Stimulated activated CD4-positive, alpha-beta T cell treated with anti-CD3 and anti-CD28 coated beads, TNF-alpha, amount 100 ng/mL, for 48 hours (primary cell): ENCODE data around the gene SP140L.
"Not testable (repeated sequence)": the region's sequence is repeated elsewhere in the genome, so short reads cannot be mapped to it uniquely, and the experiment has no call there.

Source experiments
- DNase-seq, 3 donors: peaks; one replicate each; pipeline ENCODE4 v3.0.0-alpha.2; 2020; ENCODE audit warnings: low read depth in 3 of 3

Gene SP140L

GRCh38 chr2:230418341-230419016 lies 91.5 kb downstream of the SP140L start:
- DNase-seq: no peak

GRCh38 chr2:230419181-230419580 lies 92.2 kb downstream of the SP140L start:
- DNase-seq: no peak

- DNase-seq: no peak
These were observed 95.2 kb downstream of the SP140L start for GRCh38 chr2:230422149-230422548.

- DNase-seq: no peak
These were observed 97.0 kb downstream of the SP140L start for GRCh38 chr2:230423851-230424458.

GRCh38 chr2:230425377-230425776 lies 98.4 kb downstream of the SP140L start:
- no peak for DNase-seq

GRCh38 chr2:230429513-230429912 lies 102.5 kb downstream of the SP140L start:
- DNase-seq: no peak

DNA sequence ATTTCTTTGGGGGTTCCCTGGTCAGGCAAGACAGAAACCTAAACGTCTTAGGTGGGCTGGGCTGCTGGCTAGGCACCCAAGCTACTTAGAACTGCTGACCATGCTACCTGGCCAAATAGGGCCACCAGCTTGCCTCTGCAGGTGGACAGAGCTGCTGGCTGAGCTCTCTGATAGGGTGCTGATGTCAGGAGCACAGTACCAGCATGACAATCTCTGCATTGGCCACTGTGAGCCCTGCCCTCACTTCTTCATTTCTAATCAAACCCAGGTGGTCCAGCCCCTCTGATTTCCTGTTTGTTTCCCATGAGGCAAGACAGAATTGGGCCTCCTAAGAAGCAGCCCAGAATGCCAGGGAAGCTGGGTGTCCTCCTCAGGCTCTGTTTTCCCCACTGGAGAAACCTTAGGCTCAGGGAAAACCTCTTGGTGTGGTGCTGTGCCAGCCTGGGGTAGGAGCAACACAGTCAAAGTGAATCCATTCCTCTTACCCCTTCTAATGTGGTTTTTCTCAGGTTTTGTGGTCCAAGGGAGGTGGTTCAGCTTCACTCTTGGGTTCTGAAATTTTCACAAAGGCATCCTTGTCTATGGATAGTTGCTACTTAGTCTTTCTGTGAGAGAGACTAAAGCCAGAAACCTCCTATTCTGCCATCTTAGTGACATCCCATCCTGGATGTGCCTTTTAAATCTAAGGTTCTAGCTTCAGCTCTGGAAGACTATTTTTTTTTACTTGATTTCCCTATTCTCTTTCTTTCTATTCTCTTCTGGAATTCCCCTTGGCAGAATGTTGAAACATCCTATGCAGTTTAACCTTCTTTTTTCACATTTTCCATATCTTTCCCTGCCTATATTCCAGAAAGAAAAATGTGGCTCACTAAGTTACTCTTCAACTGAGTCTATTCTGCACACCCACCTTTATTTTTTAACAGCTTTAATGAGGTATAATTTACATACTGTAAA lies 104.2 kb downstream of the SP140L start:
- DNase-seq: no peak

- DNase-seq: no peak
These were observed 107.8 kb downstream of the SP140L start for GRCh38 chr2:230434677-230435324.

DNA sequence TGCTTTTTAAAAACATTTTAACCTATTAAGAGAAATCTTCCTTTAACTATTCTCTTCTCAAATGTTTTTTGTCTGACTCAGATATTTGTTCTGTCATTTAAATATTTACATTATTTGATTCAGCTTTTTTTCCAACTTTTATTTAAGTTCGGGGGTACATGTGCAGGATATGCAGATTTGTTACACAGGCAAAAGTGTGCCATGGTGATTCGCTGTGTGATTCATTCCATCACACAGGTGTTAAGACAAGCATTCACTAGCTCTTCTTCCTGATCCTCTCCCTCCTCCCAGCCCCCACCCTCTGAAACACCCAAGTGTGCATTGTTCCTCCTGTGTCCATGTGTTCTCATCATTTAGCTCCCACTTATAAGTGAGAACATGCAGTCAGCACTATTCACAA lies 108.4 kb downstream of the SP140L start:
- no peak for DNase-seq

- not testable (repeated sequence) for DNase-seq
These were observed 112.1 kb downstream of the SP140L start for GRCh38 chr2:230439121-230439520.

GRCh38 chr2:230439590-230439989 lies 112.6 kb downstream of the SP140L start:
- no peak for DNase-seq

- DNase-seq: no peak
These were observed 114.4 kb downstream of the SP140L start for GRCh38 chr2:230441227-230441897.

- DNase-seq: no peak
These were observed 116.5 kb downstream of the SP140L start for GRCh38 chr2:230443541-230443940.

DNA sequence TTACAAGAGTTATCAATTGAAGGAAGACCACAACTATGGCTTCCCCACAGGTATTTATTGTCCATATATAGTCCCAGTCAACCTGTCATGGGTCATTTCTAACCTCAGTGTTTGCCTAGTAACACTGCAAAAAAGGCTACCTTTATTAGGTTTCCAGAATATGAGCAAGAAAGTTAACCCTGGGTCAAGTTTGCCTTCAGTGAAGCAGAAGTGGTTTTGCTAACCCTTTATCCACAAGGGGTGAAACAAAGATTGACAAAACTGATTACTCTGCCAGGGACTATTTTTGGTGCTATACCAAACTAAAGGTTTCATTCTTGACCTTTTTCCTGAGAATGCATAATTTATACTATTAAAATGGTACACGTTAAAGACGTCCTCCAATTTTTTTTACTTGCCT lies 117.8 kb downstream of the SP140L start:
- no peak for DNase-seq

DNA sequence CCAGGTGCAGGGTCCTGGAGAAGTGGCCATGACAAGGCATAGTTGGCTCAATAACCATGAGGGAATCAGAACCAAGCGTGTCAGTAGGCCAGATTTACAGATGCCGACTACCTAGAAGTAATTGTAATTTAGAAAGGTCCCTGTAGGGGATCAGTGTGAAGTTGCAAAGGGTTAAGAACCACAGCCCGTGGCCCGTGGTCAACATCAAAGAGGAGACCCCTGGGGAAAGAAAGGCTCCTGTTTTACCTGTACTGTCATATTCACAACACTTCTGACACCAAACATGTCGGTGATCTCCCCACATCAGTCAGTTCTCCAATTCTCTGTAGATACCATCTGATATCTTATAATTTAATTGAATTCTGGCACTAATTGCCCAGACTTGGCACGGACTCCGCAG lies 120.0 kb downstream of the SP140L start:
- DNase-seq: no peak

- no peak for DNase-seq
These were observed 120.8 kb downstream of the SP140L start for GRCh38 chr2:230447455-230448451.

- no peak for DNase-seq
These were observed 123.0 kb downstream of the SP140L start for GRCh38 chr2:230449901-230450467.

- DNase-seq: no peak
These were observed 126.0 kb downstream of the SP140L start for GRCh38 chr2:230453006-230453405.
